Lung (tissue), 12 donors: ENCODE data around the gene NLRP12. TPM values are rescaled to one million over a fixed set of nuclear protein-coding genes. Genes with fewer than 3 reads are reported as not detected.
"Not testable (repeated sequence)": the region's sequence is repeated elsewhere in the genome, so short reads cannot be mapped to it uniquely, and the experiment has no call there.

Experiments
- ATAC-seq: fragments of 200-7000 bp; cut with Tn5 transposase; one replicate; pipeline ENCODE4 v1.9.1; 2020; ENCODE audit warnings: moderate number of reproducible peaks; ENCODE audit not compliant: insufficient read depth, low FRiP score
- DNase-seq, 3 donors: peaks; one replicate each; pipeline ENCODE4 v3.0.0-alpha.2; 2013 to 2017
- H3K27ac ChIP-seq, 2 donors: one replicate each; pipeline ENCODE4 v1.5.1; 2013; ENCODE audit warnings: mild to moderate bottlenecking in 2 of 2, moderate library complexity in 2 of 2, control low read depth in 1 of 2, inconsistent platforms in 1 of 2, low read depth in 1 of 2, low read length in 1 of 2
- H3K27me3 ChIP-seq, 3 donors: one replicate each; pipeline ENCODE4 v1.5.1; 2013; ENCODE audit warnings: low read length in 2 of 3; ENCODE audit not compliant: control insufficient read depth in 3 of 3, insufficient read depth in 3 of 3
- H3K36me3 ChIP-seq, 4 donors: one replicate each; pipeline ENCODE4 v1.5.1; 2013; ENCODE audit warnings: low read length in 4 of 4, mild to moderate bottlenecking in 1 of 4, moderate library complexity in 1 of 4; ENCODE audit not compliant: control insufficient read depth in 4 of 4, insufficient read depth in 4 of 4
- H3K4me1 ChIP-seq, 5 donors: one replicate each; pipeline ENCODE4 v1.5.1; 2013; ENCODE audit warnings: low read length in 5 of 5, mild to moderate bottlenecking in 2 of 5, moderate library complexity in 1 of 5; ENCODE audit not compliant: control insufficient read depth in 5 of 5, insufficient read depth in 5 of 5
- H3K4me3 ChIP-seq: one replicate; pipeline ENCODE4 v1.5.1; 2013; ENCODE audit warnings: mild to moderate bottlenecking, control low read depth, moderate library complexity
- H3K9ac ChIP-seq, 2 donors: one replicate each; pipeline ENCODE4 v1.5.1; 2013; ENCODE audit warnings: low read length in 2 of 2, control low read depth in 1 of 2; ENCODE audit not compliant: insufficient read depth in 1 of 2
- H3K9me3 ChIP-seq, 4 donors: one replicate each; pipeline ENCODE4 v1.5.1; 2013; ENCODE audit warnings: low read length in 3 of 4, mild to moderate bottlenecking in 1 of 4, moderate library complexity in 1 of 4; ENCODE audit not compliant: control insufficient read depth in 4 of 4, insufficient read depth in 3 of 4
- WGBS, 2 donors: extraction: QIAGEN DNeasy Blood & Tissue Kit; methylation state at CpG; one replicate each; pipeline ENCODE4 v1.1.7; 2013; 5-methylcytosine and 5-hydroxymethylcytosine counted together
- polyA plus RNA-seq, 2 donors: library from polyadenylated mRNA; stranded (reverse); fragments of 200-250 nt; gene quantifications; one replicate each; pipeline ENCODE4 v1.2.1, GENCODE V29; 2013
- total RNA-seq, 2 donors: library from RNA; depleted of rRNA in 1 of 2; stranded (reverse); fragments of >200 nt in 1 of 2; gene quantifications; one replicate each; pipeline ENCODE4 v1.2.1, GENCODE V29; 2014 to 2021
- TF ChIP-seq, protein P1 (sequence below): IDR thresholded peaks from 2 replicates; pipeline ENCODE4 v1.5.1; 2012; ENCODE audit warnings: mild to moderate bottlenecking; ENCODE audit errors: control extremely low read depth, extremely low read depth
- donor health status: control.
- donor health status: control.
- donor health status: Bipolar disorder and iron deficiency.
- donor health status: healthy.
- donor health status: DM: yes; HTN: yes; CAD: no.

The NLRP12 gene
- total and polyA plus RNA-seq, 4 donors: 1.1 to 11.5 (median 5.8) TPM

DNA sequence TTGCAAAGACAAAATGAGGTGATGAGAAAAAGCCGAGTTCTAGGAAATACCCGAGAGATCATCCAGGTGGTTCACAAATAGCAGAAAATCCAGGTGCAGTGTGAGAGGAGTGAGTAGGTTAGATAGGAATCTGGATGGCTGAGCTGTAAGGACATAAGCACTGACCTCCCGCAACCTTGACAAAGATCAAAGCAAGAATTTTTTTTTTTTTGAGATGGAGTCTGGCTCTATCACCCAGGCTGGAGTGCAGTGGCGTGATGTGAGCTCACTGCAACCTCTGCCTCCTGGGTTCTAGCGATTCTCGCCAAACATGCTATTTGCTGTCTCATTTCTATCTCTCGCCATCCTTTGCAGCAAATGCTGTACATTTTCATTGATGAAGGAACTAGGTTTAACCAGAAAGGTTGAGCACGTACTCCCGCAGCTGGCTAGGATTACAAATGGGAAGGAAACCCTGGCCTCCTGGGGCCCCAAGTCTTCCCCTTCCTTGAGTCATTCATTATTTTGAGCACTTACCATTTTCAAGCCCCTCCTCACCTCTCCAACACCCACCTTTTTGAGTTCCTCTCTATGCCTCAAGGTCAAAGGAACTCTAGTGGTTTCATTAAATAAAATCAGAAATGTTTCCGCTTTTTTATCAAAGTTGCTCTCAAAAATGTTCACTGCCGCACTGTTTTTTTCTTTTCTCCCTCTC lies 38.8 kb downstream of the NLRP12 start:
- no peak overlapping the region for H3K4me3 ChIP-seq
- WGBS, 2 donors: 31 to 35% methylated on average over 11 of the region's 11 CpGs

DNA sequence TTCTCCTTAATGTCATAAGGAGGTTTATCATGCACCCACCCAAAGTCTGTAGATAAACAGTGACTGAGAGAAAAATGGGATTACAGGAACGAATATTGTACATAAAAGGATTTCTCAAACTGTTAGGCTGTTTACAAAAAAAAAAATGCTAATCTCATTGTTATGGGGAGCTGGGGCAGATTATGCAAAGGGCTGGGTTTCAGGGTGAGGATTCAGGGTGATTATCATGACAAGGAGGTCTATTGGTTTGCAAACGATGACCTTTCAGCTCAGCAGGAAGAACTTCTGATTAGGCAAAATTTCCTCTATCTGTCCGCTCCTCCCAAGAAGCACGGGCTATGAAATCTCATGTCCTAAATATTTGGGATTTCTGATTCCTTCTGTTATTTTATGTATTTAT lies 41.4 kb downstream of the NLRP12 start:
- 72 to 76% methylated on average over 4 of the region's 4 CpGs for WGBS, 2 donors
- no peaks in the 10 kb centered on the region for H3K36me3 ChIP-seq
- no peak overlapping the region for H3K4me3 ChIP-seq
- H3K9me3 ChIP-seq: no peaks in the 10 kb centered on the region
- DNase-seq (no peak), ATAC-seq (no peak)
- peaks cover 0 to 4% (median 0%) of the 10 kb centered on the region in 5 donors for H3K4me1 ChIP-seq
- H3K27me3 ChIP-seq: no peaks in the 10 kb centered on the region
- H3K27ac ChIP-seq: no peak overlapping the region
- H3K9ac ChIP-seq: no peak overlapping the region
- TF ChIP-seq, protein P1, sequence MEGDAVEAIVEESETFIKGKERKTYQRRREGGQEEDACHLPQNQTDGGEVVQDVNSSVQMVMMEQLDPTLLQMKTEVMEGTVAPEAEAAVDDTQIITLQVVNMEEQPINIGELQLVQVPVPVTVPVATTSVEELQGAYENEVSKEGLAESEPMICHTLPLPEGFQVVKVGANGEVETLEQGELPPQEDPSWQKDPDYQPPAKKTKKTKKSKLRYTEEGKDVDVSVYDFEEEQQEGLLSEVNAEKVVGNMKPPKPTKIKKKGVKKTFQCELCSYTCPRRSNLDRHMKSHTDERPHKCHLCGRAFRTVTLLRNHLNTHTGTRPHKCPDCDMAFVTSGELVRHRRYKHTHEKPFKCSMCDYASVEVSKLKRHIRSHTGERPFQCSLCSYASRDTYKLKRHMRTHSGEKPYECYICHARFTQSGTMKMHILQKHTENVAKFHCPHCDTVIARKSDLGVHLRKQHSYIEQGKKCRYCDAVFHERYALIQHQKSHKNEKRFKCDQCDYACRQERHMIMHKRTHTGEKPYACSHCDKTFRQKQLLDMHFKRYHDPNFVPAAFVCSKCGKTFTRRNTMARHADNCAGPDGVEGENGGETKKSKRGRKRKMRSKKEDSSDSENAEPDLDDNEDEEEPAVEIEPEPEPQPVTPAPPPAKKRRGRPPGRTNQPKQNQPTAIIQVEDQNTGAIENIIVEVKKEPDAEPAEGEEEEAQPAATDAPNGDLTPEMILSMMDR: no peak

More for the DNA sequence above, 38.8 kb downstream of the NLRP12 start:
- Histone ChIP-seq H3K9ac (no peak overlapping the region), H3K4me1 (peaks cover 0 to 4% (median 0%) of the 10 kb centered on the region in 5 donors), H3K36me3 (no peaks in the 10 kb centered on the region), H3K27me3 (no peaks in the 10 kb centered on the region), H3K9me3 (no peaks in the 10 kb centered on the region), H3K27ac (no peak overlapping the region)
- TF ChIP-seq, protein P1: no peak
- ATAC-seq: no peak
- peak in 1 of 3 donors; percentile 11 for DNase-seq

DNA sequence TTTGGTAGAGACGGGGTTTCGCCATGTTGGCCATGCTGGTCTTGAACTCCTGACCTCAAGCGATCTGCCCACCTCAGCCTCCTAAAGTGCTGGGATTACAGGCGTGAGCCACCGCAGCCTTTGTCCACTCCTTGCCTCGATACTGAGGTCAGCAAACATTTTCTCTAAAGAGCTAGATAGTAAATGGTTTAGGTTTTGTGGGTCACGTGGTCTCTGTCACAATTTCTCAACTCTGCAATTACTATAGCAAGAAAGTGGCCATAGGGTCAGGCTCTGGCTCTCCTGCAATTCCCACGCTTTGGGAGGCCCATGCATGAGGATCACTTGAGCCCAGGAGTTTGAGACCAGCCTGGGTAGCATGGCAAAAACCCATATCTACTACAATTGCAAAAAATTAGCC lies 42.8 kb downstream of the NLRP12 start:
- H3K36me3 ChIP-seq, H3K4me1 ChIP-seq, H3K27me3 ChIP-seq, H3K4me3 ChIP-seq, H3K9me3 ChIP-seq, ATAC-seq, H3K27ac ChIP-seq, H3K9ac ChIP-seq, DNase-seq: not testable (repeated sequence)
- 89 to 91% methylated on average over 8 of the region's 8 CpGs for WGBS, 2 donors

DNA sequence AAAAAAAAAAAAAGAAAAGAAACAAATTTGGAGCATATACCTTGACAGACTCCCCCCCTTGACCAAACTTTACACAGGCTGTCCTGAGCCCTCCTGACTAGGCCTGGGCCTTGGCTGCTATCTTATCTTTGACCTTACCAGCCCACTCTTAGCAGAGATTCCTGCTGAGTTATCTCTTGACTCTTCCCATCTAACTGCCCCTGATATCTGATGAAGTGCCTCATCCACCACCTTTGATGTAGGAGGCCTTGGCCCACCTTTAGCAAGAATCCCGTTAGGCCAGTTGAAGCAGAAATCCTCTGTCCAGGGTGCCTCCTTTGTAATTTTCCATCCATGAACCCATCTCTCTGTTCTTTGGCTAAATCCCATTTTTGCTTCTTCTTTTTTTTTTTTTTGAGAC lies 43.6 kb downstream of the NLRP12 start:
- DNase-seq: no peak
- no peak for ATAC-seq
- TF ChIP-seq, protein P1: no peak
- no peak overlapping the region for H3K4me3 ChIP-seq
- H3K27ac ChIP-seq: no peak overlapping the region
- no peaks in the 10 kb centered on the region for H3K9me3 ChIP-seq
- peaks cover 0 to 4% (median 0%) of the 10 kb centered on the region in 5 donors for H3K4me1 ChIP-seq
- H3K9ac ChIP-seq: no peak overlapping the region
- WGBS, 2 donors: 61 to 68% methylated on average over 1 of the region's 1 CpG
- H3K27me3 ChIP-seq: no peaks in the 10 kb centered on the region
- H3K36me3 ChIP-seq: no peaks in the 10 kb centered on the region
